Suprapubic skin (tissue), 4 donors: Measurements from ENCODE around the gene C12orf56. TPM values are rescaled to one million over a fixed set of nuclear protein-coding genes. Genes with fewer than 3 reads are reported as not detected.

Experiments
- DNase-seq, 2 donors: peaks; one replicate each; pipeline ENCODE4 v3.0.0-alpha.2; 2019; ENCODE audit warnings: low spot score in 2 of 2
- H3K27ac ChIP-seq: fragments of 200-600 bp; sonication (generic); one replicate; pipeline ENCODE4 v1.5.1; 2019
- H3K27me3 ChIP-seq: fragments of 200-600 bp; sonication (generic); one replicate; pipeline ENCODE4 v1.5.1; 2019
- H3K36me3 ChIP-seq: fragments of 200-600 bp; sonication (generic); one replicate; pipeline ENCODE4 v1.5.1; 2019
- H3K4me1 ChIP-seq: fragments of 200-600 bp; sonication (generic); one replicate; pipeline ENCODE4 v1.5.1; 2019
- H3K4me3 ChIP-seq: fragments of 200-600 bp; sonication (generic); one replicate; pipeline ENCODE4 v1.5.1; 2019; ENCODE audit warnings: mild to moderate bottlenecking
- H3K9me3 ChIP-seq: fragments of 200-600 bp; sonication (generic); one replicate; pipeline ENCODE4 v1.5.1; 2019
- EP300 ChIP-seq: sonication (generic); formaldehyde crosslinking; IDR thresholded peaks from one replicate; pipeline ENCODE4 v1.6.1; 2017; ENCODE audit warnings: antibody characterized with exemption
- POLR2A ChIP-seq, 2 donors: fragments of 450-650 bp; IDR thresholded peaks; one replicate each; pipeline ENCODE4 v1.6.1; 2017; ENCODE audit warnings: antibody characterized with exemption in 2 of 2, mild to moderate bottlenecking in 2 of 2, moderate library complexity in 2 of 2
- POLR2AphosphoS5 ChIP-seq, 3 donors: sonication (generic); formaldehyde crosslinking; IDR thresholded peaks; one replicate each; pipeline ENCODE4 v1.6.1; 2017; ENCODE audit warnings: antibody characterized with exemption in 3 of 3
- WGBS: methylation state at CpG from one replicate; pipeline ENCODE4 v1.1.5; 2018; 5-methylcytosine and 5-hydroxymethylcytosine counted together
- total RNA-seq, 4 donors: library from RNA; depleted of rRNA; stranded (reverse); fragments of >200 nt; gene quantifications; one replicate each; pipeline ENCODE4 v1.1.0, GENCODE V29; 2016
- TF ChIP-seq, protein P1 (sequence below), 2 donors: fragments of 200-600 bp in 1 of 2; fragments of 450-650 bp in 1 of 2; sonication (generic) in 1 of 2; IDR thresholded peaks; one replicate each; pipeline ENCODE4 v1.5.1; 2016 to 2019; ENCODE audit warnings: antibody characterized with exemption in 2 of 2, mild to moderate bottlenecking in 1 of 2, moderate library complexity in 1 of 2

C12orf56 gene
- total RNA-seq, 4 donors from 2014 or later = 1.2 to 2.4 (median 1.9) TPM

DNA sequence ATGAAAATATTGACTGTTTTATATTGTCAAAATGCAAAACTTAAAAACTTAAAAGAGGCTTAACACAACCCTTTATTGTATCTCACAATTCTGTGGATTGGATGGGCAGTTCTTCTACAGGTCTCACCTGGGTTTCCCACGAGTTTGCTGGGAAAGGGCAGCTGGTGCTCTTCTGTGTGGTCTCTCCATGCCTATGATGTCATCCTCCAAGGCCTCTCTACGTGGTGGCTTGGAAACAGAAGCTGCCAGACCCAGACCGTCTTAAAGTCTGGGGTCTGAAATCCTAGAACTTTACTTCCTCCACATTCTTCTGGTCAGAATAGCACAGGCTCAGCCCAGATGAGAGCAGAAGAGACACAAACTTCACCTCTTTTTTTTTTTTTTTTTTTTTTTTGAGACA is 132.0 kb downstream of the C12orf56 start:
- Histone ChIP-seq H3K27me3 (no peaks in the 10 kb centered on the region), H3K9me3 (no peaks in the 10 kb centered on the region), H3K4me1 (no peaks in the 10 kb centered on the region), H3K36me3 (no peaks in the 10 kb centered on the region), H3K27ac (no peak overlapping the region), H3K4me3 (no peak overlapping the region)
- WGBS = 45% methylated on average over 3 of the region's 3 CpGs
- no peak for TF ChIP-seq POLR2AphosphoS5 (IDR thresholded peaks at IDR 0.05)
- no peak for TF ChIP-seq EP300
- DNase-seq = no peak

DNA sequence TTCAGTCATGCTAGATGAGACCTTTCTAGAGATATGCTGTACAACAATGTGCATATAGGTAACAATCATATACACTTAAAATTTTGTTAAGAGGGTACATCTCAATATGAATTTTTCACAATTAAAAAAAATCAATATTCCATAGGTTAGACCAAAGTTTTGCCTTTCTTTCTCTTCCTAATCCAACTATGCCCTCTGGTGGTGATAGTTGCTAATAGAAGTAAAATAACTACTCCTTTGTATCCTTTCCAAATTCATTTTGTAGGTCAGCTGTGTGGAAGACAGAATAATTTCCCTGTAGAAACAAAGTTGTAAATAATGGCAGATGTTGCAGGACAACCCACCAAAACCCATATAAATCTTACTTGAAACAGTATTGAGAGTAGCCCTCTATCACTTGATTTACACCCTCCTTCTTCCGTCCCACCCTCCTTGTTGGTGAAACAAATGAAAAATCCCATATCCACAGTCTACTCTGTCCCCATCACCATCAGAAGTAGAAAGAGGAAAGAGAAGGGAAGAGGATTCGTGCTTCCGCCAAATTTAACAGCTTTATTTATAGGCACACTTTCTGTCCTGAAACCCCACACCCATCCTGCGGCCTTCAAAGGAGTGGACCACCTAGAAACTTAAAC is 134.3 kb downstream of the C12orf56 start:
- H3K4me3 ChIP-seq = no peak overlapping the region
- H3K27ac ChIP-seq = no peak overlapping the region
- H3K27me3 ChIP-seq = no peaks in the 10 kb centered on the region
- no peaks in the 10 kb centered on the region for H3K9me3 ChIP-seq
- DNase-seq = no peak
- peaks cover 4% of the 10 kb centered on the region for H3K4me1 ChIP-seq
- TF ChIP-seq POLR2A (IDR thresholded peaks at IDR 0.05) (no peak), EP300 (no peak), POLR2AphosphoS5 (IDR thresholded peaks at IDR 0.05) (no peak)
- TF ChIP-seq, protein P1, sequence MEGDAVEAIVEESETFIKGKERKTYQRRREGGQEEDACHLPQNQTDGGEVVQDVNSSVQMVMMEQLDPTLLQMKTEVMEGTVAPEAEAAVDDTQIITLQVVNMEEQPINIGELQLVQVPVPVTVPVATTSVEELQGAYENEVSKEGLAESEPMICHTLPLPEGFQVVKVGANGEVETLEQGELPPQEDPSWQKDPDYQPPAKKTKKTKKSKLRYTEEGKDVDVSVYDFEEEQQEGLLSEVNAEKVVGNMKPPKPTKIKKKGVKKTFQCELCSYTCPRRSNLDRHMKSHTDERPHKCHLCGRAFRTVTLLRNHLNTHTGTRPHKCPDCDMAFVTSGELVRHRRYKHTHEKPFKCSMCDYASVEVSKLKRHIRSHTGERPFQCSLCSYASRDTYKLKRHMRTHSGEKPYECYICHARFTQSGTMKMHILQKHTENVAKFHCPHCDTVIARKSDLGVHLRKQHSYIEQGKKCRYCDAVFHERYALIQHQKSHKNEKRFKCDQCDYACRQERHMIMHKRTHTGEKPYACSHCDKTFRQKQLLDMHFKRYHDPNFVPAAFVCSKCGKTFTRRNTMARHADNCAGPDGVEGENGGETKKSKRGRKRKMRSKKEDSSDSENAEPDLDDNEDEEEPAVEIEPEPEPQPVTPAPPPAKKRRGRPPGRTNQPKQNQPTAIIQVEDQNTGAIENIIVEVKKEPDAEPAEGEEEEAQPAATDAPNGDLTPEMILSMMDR (IDR thresholded peaks at IDR 0.05) = peak; percentile 50 to 63
- H3K36me3 ChIP-seq = no peaks in the 10 kb centered on the region
- 63% methylated on average over 4 of the region's 4 CpGs for WGBS

DNA sequence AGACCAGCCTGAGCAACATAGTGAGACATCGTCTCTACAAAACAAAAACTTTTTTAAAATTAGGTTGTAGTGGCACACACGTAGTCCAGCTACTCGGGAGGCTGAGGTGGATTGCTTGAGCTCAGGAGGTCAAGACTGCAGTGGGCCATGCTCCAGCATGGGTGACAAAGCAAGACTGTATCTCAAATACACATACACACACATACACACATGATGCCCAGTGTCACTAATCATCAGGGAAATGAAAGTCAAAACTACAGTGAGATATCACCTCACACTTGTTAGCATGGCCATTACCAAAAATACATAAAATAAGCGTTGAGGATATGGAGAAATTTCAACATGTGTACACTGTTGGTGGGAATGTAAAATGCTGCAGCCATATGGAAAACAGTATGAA is 135.3 kb downstream of the C12orf56 start:
- Histone ChIP-seq H3K4me3 (no peak overlapping the region), H3K36me3 (no peaks in the 10 kb centered on the region), H3K27ac (no peak overlapping the region), H3K27me3 (no peaks in the 10 kb centered on the region), H3K9me3 (no peaks in the 10 kb centered on the region), H3K4me1 (peaks cover 4% of the 10 kb centered on the region)
- 78% methylated on average over 4 of the region's 4 CpGs for WGBS
- DNase-seq = no peak
- no peak for TF ChIP-seq POLR2AphosphoS5 (IDR thresholded peaks at IDR 0.05)
- TF ChIP-seq POLR2A (IDR thresholded peaks at IDR 0.05) = no peak
- no peak for TF ChIP-seq EP300
- TF ChIP-seq, protein P1 (IDR thresholded peaks at IDR 0.05) = no peak

DNA sequence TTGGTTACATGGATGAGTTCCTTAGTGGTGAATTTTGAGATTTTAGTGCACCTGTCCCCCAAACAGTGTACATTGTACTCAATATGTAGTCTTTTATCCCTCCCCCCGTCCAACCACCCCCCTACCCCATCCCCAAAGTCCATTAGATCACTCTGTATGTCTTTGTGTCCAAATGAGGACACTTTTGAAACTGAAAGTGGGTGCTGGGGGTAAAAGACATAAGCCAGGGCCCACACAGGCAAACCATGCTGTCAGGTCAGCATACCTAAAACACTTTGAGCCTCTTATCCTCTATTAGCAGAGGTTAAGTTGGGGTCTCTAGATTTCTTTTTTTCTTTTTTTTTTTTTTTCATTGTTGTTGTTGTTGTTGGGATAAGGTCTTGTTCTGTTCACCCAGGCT is 137.2 kb downstream of the C12orf56 start:
- peaks cover 4% of the 10 kb centered on the region for H3K4me1 ChIP-seq
- TF ChIP-seq, protein P1 (IDR thresholded peaks at IDR 0.05) = no peak
- no peak for TF ChIP-seq POLR2AphosphoS5 (IDR thresholded peaks at IDR 0.05)
- no peak for TF ChIP-seq POLR2A (IDR thresholded peaks at IDR 0.05)
- no peak for TF ChIP-seq EP300
- peak overlapping the region; percentile 69 for H3K27ac ChIP-seq
- H3K36me3 ChIP-seq = no peaks in the 10 kb centered on the region
- no peaks in the 10 kb centered on the region for H3K27me3 ChIP-seq
- no peak overlapping the region for H3K4me3 ChIP-seq
- WGBS = 39% methylated on average over 1 of the region's 1 CpG
- DNase-seq = no peak
- no peaks in the 10 kb centered on the region for H3K9me3 ChIP-seq

DNA sequence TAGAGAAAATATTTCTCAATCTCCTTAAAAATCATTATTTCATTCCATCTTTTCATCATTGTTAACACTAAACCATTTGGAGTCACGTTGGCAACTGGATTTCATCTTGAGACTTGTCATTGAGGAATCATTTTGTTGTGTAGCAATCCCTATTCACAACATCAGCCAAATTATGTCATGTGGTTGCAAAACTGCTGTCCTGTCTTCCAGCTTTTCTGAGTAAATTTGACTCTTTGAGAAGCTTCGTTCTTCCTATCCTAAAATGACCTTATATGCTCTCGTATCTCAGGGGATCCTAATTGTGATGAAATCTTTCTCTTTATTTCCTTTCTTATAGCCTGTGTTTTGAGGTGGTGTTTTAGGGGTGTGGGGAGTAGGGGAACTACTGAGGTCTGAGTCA is 137.9 kb downstream of the C12orf56 start:
- TF ChIP-seq POLR2AphosphoS5 (IDR thresholded peaks at IDR 0.05) (peak in 2 of 3 donors; percentile 58 to 83), POLR2A (IDR thresholded peaks at IDR 0.05) (no peak), EP300 (no peak)
- TF ChIP-seq, protein P1 (IDR thresholded peaks at IDR 0.05) = no peak
- no peaks in the 10 kb centered on the region for H3K36me3 ChIP-seq
- WGBS = 29% methylated on average over 3 of the region's 3 CpGs
- DNase-seq = no peak
- peak overlapping the region; percentile 69 for H3K27ac ChIP-seq
- peaks cover 4% of the 10 kb centered on the region for H3K4me1 ChIP-seq
- no peaks in the 10 kb centered on the region for H3K9me3 ChIP-seq
- H3K27me3 ChIP-seq = no peaks in the 10 kb centered on the region
- H3K4me3 ChIP-seq = no peak overlapping the region

DNA sequence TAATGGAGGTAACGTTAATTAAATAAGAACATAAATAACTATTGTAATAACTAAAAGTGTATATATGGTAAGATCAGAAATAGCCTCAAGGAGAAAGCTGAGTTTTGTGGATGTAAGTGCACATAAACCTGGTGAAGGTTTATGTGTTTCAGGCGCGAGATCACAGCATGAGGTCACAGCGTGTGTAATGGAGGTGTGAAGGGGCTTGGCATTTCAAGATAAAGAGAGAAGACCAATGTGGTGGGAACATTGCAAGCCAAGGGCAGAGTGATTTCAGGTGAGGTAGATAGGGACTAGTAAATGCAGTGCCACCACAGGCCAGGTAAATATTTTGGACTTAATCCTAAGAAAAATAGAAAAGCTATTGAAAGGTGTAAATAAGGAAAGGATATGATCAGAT is 146.7 kb downstream of the C12orf56 start:
- no peak for DNase-seq
- no peak overlapping the region for H3K27ac ChIP-seq
- H3K36me3 ChIP-seq = no peaks in the 10 kb centered on the region
- WGBS = 86% methylated on average over 4 of the region's 4 CpGs
- H3K4me1 ChIP-seq = peaks cover 5% of the 10 kb centered on the region
- TF ChIP-seq POLR2AphosphoS5 (IDR thresholded peaks at IDR 0.05) = no peak
- TF ChIP-seq POLR2A (IDR thresholded peaks at IDR 0.05) = no peak
- TF ChIP-seq, protein P1 (IDR thresholded peaks at IDR 0.05) = no peak
- no peak for TF ChIP-seq EP300
- H3K4me3 ChIP-seq = no peak overlapping the region
- H3K27me3 ChIP-seq = no peaks in the 10 kb centered on the region
- H3K9me3 ChIP-seq = no peaks in the 10 kb centered on the region
